Ovary (tissue), 3 donors: ENCODE results near the gene PPP3R2.

Experiments
- EP300 ChIP-seq: sonication (generic); formaldehyde crosslinking; IDR thresholded peaks from one replicate; pipeline ENCODE4 v1.6.1; 2017; ENCODE audit warnings: antibody characterized with exemption
- POLR2A ChIP-seq: fragments of 450-650 bp; IDR thresholded peaks from one replicate; pipeline ENCODE4 v1.6.1; 2017; ENCODE audit warnings: antibody characterized with exemption, mild to moderate bottlenecking, moderate library complexity
- TF ChIP-seq, protein P1 (sequence below), 3 donors: fragments of 450-650 bp in 2 of 3; fragments of 200-600 bp in 1 of 3; IDR thresholded peaks; one replicate each; pipeline versions ENCODE4 v1.5.1 to v1.8.0; 2016 to 2022; ENCODE audit warnings: antibody characterized with exemption in 3 of 3, mild to moderate bottlenecking in 1 of 3
- donor health status: DM: no; HTN: no; CAD: no.

DNA sequence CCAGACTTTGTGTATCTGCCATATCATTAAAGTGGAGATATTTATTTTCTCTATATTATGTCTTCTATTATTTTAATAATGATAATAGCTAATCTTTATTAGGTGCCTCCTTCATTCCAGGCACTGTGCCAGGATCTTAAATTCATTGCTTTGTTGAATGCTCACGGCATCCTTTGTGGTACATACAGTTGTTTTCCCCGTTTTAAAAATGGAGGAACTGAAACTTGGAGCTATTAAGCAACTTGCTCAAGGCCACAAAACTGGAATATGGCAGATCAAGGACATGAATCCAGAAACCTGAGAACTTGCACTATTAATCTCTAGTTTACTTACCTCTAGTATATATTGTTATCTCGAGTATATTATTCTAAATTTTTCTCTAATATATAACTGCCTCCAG is 41.5 kb upstream of the PPP3R2 start:
- TF ChIP-seq, protein P1, sequence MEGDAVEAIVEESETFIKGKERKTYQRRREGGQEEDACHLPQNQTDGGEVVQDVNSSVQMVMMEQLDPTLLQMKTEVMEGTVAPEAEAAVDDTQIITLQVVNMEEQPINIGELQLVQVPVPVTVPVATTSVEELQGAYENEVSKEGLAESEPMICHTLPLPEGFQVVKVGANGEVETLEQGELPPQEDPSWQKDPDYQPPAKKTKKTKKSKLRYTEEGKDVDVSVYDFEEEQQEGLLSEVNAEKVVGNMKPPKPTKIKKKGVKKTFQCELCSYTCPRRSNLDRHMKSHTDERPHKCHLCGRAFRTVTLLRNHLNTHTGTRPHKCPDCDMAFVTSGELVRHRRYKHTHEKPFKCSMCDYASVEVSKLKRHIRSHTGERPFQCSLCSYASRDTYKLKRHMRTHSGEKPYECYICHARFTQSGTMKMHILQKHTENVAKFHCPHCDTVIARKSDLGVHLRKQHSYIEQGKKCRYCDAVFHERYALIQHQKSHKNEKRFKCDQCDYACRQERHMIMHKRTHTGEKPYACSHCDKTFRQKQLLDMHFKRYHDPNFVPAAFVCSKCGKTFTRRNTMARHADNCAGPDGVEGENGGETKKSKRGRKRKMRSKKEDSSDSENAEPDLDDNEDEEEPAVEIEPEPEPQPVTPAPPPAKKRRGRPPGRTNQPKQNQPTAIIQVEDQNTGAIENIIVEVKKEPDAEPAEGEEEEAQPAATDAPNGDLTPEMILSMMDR (IDR thresholded peaks at IDR 0.05), result no peak
- TF ChIP-seq POLR2A (no peak), EP300 (no peak)
